ENCODE measurements around the gene DZIP1L. TPM values are rescaled to one million over a fixed set of nuclear protein-coding genes. Genes with fewer than 3 reads are reported as not detected.

DZIP1L gene
- total RNA-seq, 8 experiments from 2014 or later, result 3.9 to 59.9 (median 12.1) TPM

GRCh38 chr3:138078901-138079344 lies 36.5 kb downstream of the DZIP1L start:
- no peak overlapping the region for H3K27ac ChIP-seq
- peak in 4 of 8 experiments; percentile 37 to 62 (median 55) for ATAC-seq (replicated peaks in 6 of 8)
- no peak overlapping the region for H3K4me3 ChIP-seq
- 0 to 100% (median 39%) methylated on average over 1 of the region's 1 CpG; no CpG with 5 or more reads in 4 of the 10 experiments for WGBS, 10 experiments
- H3K4me1 ChIP-seq (replicated peaks in 1 of 2), result no peaks in the 10 kb centered on the region
- in situ Hi-C loops (cut with MboI; ENCODE audit: low pct_unique_long_range_greater_than_20kb in 2 of 9, low sequenced_read_pairs in 9 of 9, unreplicated experiment in 9 of 9), result no loop called here

- ATAC-seq (replicated peaks in 6 of 8), result no peak
- in situ Hi-C loops (cut with MboI; ENCODE audit: low pct_unique_long_range_greater_than_20kb in 2 of 9, low sequenced_read_pairs in 9 of 9, unreplicated experiment in 9 of 9), result no loop called here
- H3K4me3 ChIP-seq, result no peak overlapping the region
- no peak overlapping the region for H3K27ac ChIP-seq
- WGBS, 10 experiments, result 86 to 100% (median 93%) methylated on average over 1 to 3 of the region's 4 CpGs; no CpG with 5 or more reads in 5 of the 10 experiments
- no peaks in the 10 kb centered on the region for H3K4me1 ChIP-seq (replicated peaks in 1 of 2)
Measured at GRCh38 chr3:138078096-138078495, 37.3 kb downstream of the DZIP1L start.

- 29 to 97% (median 70%) methylated on average over 1 to 6 of the region's 8 CpGs; no CpG with 5 or more reads in 6 of the 10 experiments for WGBS, 10 experiments
- ATAC-seq (replicated peaks in 6 of 8), result peak in 3 of 8 experiments; percentile 53 to 76 (median 74)
- in situ Hi-C loops (cut with MboI; ENCODE audit: low pct_unique_long_range_greater_than_20kb in 2 of 9, low sequenced_read_pairs in 9 of 9, unreplicated experiment in 9 of 9), result loop anchor here in 1 of 9 experiments (25.0 kb wide), 1 partner anchor 840 kb away; no protein-coding TSS in a partner anchor
Measured at GRCh38 chr3:138072796-138073195, 42.6 kb downstream of the DZIP1L start.

GRCh38 chr3:138070006-138070405 lies 45.4 kb downstream of the DZIP1L start:
- no peak for ATAC-seq (replicated peaks in 6 of 8)
- H3K27ac ChIP-seq, result no peak overlapping the region
- WGBS, 10 experiments, result 0 to 100% (median 80%) methylated on average over 1 to 2 of the region's 4 CpGs; no CpG with 5 or more reads in 2 of the 10 experiments
- H3K4me3 ChIP-seq, result no peak overlapping the region
- no peaks in the 10 kb centered on the region for H3K4me1 ChIP-seq (replicated peaks in 1 of 2)
- in situ Hi-C loops (cut with MboI; ENCODE audit: low pct_unique_long_range_greater_than_20kb in 2 of 9, low sequenced_read_pairs in 9 of 9, unreplicated experiment in 9 of 9), result loop anchor here in 1 of 9 experiments (25.0 kb wide), 1 partner anchor 842 kb away; no protein-coding TSS in a partner anchor

More at GRCh38 chr3:138072796-138073195, 42.6 kb downstream of the DZIP1L start:
- no peak overlapping the region for H3K27ac ChIP-seq
- no peak overlapping the region for H3K4me3 ChIP-seq
- no peaks in the 10 kb centered on the region for H3K4me1 ChIP-seq (replicated peaks in 1 of 2)

GRCh38 chr3:138068579-138069174 lies 46.7 kb downstream of the DZIP1L start:
- 23 to 72% (median 50%) methylated on average over 2 to 14 of the region's 14 CpGs; no CpG with 5 or more reads in 1 of the 10 experiments for WGBS, 10 experiments
- Histone ChIP-seq H3K4me3 (no peak overlapping the region), H3K27ac (no peak overlapping the region), H3K4me1 (replicated peaks in 1 of 2) (no peaks in the 10 kb centered on the region)
- in situ Hi-C loops (cut with MboI; ENCODE audit: low pct_unique_long_range_greater_than_20kb in 2 of 9, low sequenced_read_pairs in 9 of 9, unreplicated experiment in 9 of 9), result loop anchor here in 2 of 9 experiments (10.0 to 25.0 kb wide), 2 partner anchors 46 to 844 kb away; partner anchors contain the start of gene DZIP1L (in 1 of the 2)
- peak; percentile 88 to 99 (median 90) for ATAC-seq (replicated peaks in 6 of 8)

- WGBS, 10 experiments, result no CpG with 5 or more reads among the region's 8 CpGs
- Histone ChIP-seq H3K4me3 (no peak overlapping the region), H3K27ac (no peak overlapping the region), H3K4me1 (replicated peaks in 1 of 2) (no peaks in the 10 kb centered on the region)
- in situ Hi-C loops (cut with MboI; ENCODE audit: low pct_unique_long_range_greater_than_20kb in 2 of 9, low sequenced_read_pairs in 9 of 9, unreplicated experiment in 9 of 9), result loop anchor here in 2 of 9 experiments (10.0 to 25.0 kb wide), 2 partner anchors 47 to 844 kb away; partner anchors contain the start of gene DZIP1L (in 1 of the 2)
- ATAC-seq (replicated peaks in 6 of 8), result peak in 2 of 8 experiments; percentile 4 to 6
Measured at GRCh38 chr3:138068046-138068445, 47.4 kb downstream of the DZIP1L start.

- 67 to 100% (median 78%) methylated on average over 1 to 3 of the region's 3 CpGs; no CpG with 5 or more reads in 5 of the 10 experiments for WGBS, 10 experiments
- ATAC-seq (replicated peaks in 6 of 8), result no peak
- in situ Hi-C loops (cut with MboI; ENCODE audit: low pct_unique_long_range_greater_than_20kb in 2 of 9, low sequenced_read_pairs in 9 of 9, unreplicated experiment in 9 of 9), result loop anchor here in 2 of 9 experiments (10.0 to 25.0 kb wide), 2 partner anchors 48 to 845 kb away; partner anchors contain the start of gene DZIP1L (in 1 of the 2)
- H3K4me1 ChIP-seq (replicated peaks in 1 of 2), result no peaks in the 10 kb centered on the region
- H3K27ac ChIP-seq, result no peak overlapping the region
- H3K4me3 ChIP-seq, result no peak overlapping the region
Measured at GRCh38 chr3:138066972-138067371, 48.4 kb downstream of the DZIP1L start.

GRCh38 chr3:138066383-138066782 lies 49.0 kb downstream of the DZIP1L start:
- in situ Hi-C loops (cut with MboI; ENCODE audit: low pct_unique_long_range_greater_than_20kb in 2 of 9, low sequenced_read_pairs in 9 of 9, unreplicated experiment in 9 of 9), result loop anchor here in 2 of 9 experiments (10.0 to 25.0 kb wide), 2 partner anchors 48 to 846 kb away; partner anchors contain the start of gene DZIP1L (in 1 of the 2)
- H3K4me3 ChIP-seq, result no peak overlapping the region
- no peaks in the 10 kb centered on the region for H3K4me1 ChIP-seq (replicated peaks in 1 of 2)
- WGBS, 10 experiments, result 80 to 100% (median 98%) methylated on average over 1 to 7 of the region's 8 CpGs; no CpG with 5 or more reads in 4 of the 10 experiments
- no peak overlapping the region for H3K27ac ChIP-seq
- no peak for ATAC-seq (replicated peaks in 6 of 8)

- in situ Hi-C loops (cut with MboI; ENCODE audit: low pct_unique_long_range_greater_than_20kb in 2 of 9, low sequenced_read_pairs in 9 of 9, unreplicated experiment in 9 of 9), result loop anchor here in 2 of 9 experiments (10.0 to 25.0 kb wide), 2 partner anchors 49 to 846 kb away; partner anchors contain the start of gene DZIP1L (in 1 of the 2)
- WGBS, 10 experiments, result 80 to 100% (median 90%) methylated on average over 2 of the region's 2 CpGs; no CpG with 5 or more reads in 2 of the 10 experiments
Measured at GRCh38 chr3:138065949-138066348, 49.5 kb downstream of the DZIP1L start.

GRCh38 chr3:138063416-138063815 lies 52.0 kb downstream of the DZIP1L start:
- ATAC-seq (replicated peaks in 6 of 8), result no peak
- 50 to 85% (median 70%) methylated on average over 1 to 4 of the region's 4 CpGs; no CpG with 5 or more reads in 3 of the 10 experiments for WGBS, 10 experiments
- Histone ChIP-seq H3K27ac (no peak overlapping the region), H3K4me1 (replicated peaks in 1 of 2) (no peaks in the 10 kb centered on the region), H3K4me3 (no peak overlapping the region)
- in situ Hi-C loops (cut with MboI; ENCODE audit: low pct_unique_long_range_greater_than_20kb in 2 of 9, low sequenced_read_pairs in 9 of 9, unreplicated experiment in 9 of 9), result loop anchor here in 2 of 9 experiments (10.0 to 25.0 kb wide), 2 partner anchors 51 to 849 kb away; partner anchors contain the start of gene DZIP1L (in 1 of the 2)

More at GRCh38 chr3:138065949-138066348, 49.5 kb downstream of the DZIP1L start:
- no peak overlapping the region for H3K4me3 ChIP-seq
- no peak overlapping the region for H3K27ac ChIP-seq
- no peaks in the 10 kb centered on the region for H3K4me1 ChIP-seq (replicated peaks in 1 of 2)
- no peak for ATAC-seq (replicated peaks in 6 of 8)

- WGBS, 10 experiments, result 14 to 100% methylated on average over 1 of the region's 1 CpG; no CpG with 5 or more reads in 8 of the 10 experiments
- Histone ChIP-seq H3K4me1 (replicated peaks in 1 of 2) (no peaks in the 10 kb centered on the region), H3K4me3 (no peak overlapping the region), H3K27ac (no peak overlapping the region)
- in situ Hi-C loops (cut with MboI; ENCODE audit: low pct_unique_long_range_greater_than_20kb in 2 of 9, low sequenced_read_pairs in 9 of 9, unreplicated experiment in 9 of 9), result loop anchor here in 2 of 9 experiments (10.0 to 25.0 kb wide), 2 partner anchors 52 to 850 kb away; partner anchors contain the start of gene DZIP1L (in 1 of the 2)
- ATAC-seq (replicated peaks in 6 of 8), result peak in 1 of 8 experiments; percentile 67
Measured at GRCh38 chr3:138062626-138063025, 52.8 kb downstream of the DZIP1L start.

- in situ Hi-C loops (cut with MboI; ENCODE audit: low pct_unique_long_range_greater_than_20kb in 2 of 9, low sequenced_read_pairs in 9 of 9, unreplicated experiment in 9 of 9), result loop anchor here in 2 of 9 experiments (10.0 to 25.0 kb wide), 2 partner anchors 53 to 850 kb away; partner anchors contain the start of gene DZIP1L (in 1 of the 2)
- ATAC-seq (replicated peaks in 6 of 8), result no peak
- H3K27ac ChIP-seq, result no peak overlapping the region
- no peaks in the 10 kb centered on the region for H3K4me1 ChIP-seq (replicated peaks in 1 of 2)
- H3K4me3 ChIP-seq, result no peak overlapping the region
- WGBS, 10 experiments, result 86 to 100% (median 100%) methylated on average over 1 of the region's 2 CpGs; no CpG with 5 or more reads in 6 of the 10 experiments
Measured at GRCh38 chr3:138062037-138062436, 53.4 kb downstream of the DZIP1L start.

All from motor neuron (in vitro differentiated cells).